Measurements from ENCODE around the gene HRH1. TPM values are rescaled to one million over a fixed set of nuclear protein-coding genes. Genes with fewer than 3 reads are reported as not detected.

The HRH1 gene
- total and polyA plus RNA-seq, 2 experiments from 2014 or later, result not detected

GRCh38 chr3:11273891-11274291, 119.6 kb downstream of the HRH1 start:
- Histone ChIP-seq H3F3A (replicated peaks; ENCODE audit: low read depth) (no peaks in the 10 kb centered on the region), H3K4me1 (ENCODE audit: insufficient read depth) (peaks cover 7% of the 10 kb centered on the region), H3K4me3 (no peak overlapping the region), H3K36me3 (ENCODE audit: insufficient read depth) (no peaks in the 10 kb centered on the region), H3K27ac (ENCODE audit: low read depth) (no peak overlapping the region), H2AFZ (no peak overlapping the region), H3K79me2 (replicated peaks; ENCODE audit: insufficient read depth) (peaks cover 19% of the 10 kb centered on the region), H4K20me1 (replicated peaks; ENCODE audit: insufficient read depth) (no peaks in the 10 kb centered on the region), H3K9me2 (ENCODE audit: insufficient read depth) (no peaks in the 10 kb centered on the region), H3K4me2 (no peak overlapping the region), H3K27me3 (ENCODE audit: insufficient read depth) (no peaks in the 10 kb centered on the region)
- peak overlapping the region; percentile 97 for H3K4me3 Mint-ChIP-seq
- H3K4me1 Mint-ChIP-seq, result peaks cover 6% of the 10 kb centered on the region
- H3K27ac Mint-ChIP-seq, result no peak overlapping the region
- peaks cover 3% of the 10 kb centered on the region; the same call in 2 of the 3 replicates for H3K36me3 Mint-ChIP-seq (ENCODE audit: low read depth)
- ATAC-seq, result no peak
- peaks cover 13% of the 10 kb centered on the region for H3K27me3 Mint-ChIP-seq (ENCODE audit: insufficient read depth, low read depth, poor library complexity)
- H3K9me3 Mint-ChIP-seq, result no peaks in the 10 kb centered on the region
- TF ChIP-seq JUNB (IDR thresholded peaks at IDR 0.05; ENCODE audit: unreplicated experiment) (no peak), ZNF114 (CRISPR knock-in tag; IDR thresholded peaks at IDR 0.05) (no peak), ZNF462 (CRISPR knock-in tag; IDR thresholded peaks at IDR 0.05) (no peak), REST (IDR thresholded peaks at IDR 0.05; ENCODE audit: unreplicated experiment) (no peak), NANOG (IDR thresholded peaks at IDR 0.05; ENCODE audit: borderline replicate concordance) (no peak), CREB1 (CRISPR knock-in tag; IDR thresholded peaks at IDR 0.05; ENCODE audit: low read depth) (no peak), STAT1 (IDR thresholded peaks at IDR 0.05; ENCODE audit: unreplicated experiment) (no peak), EZH2phosphoT487 (IDR thresholded peaks at IDR 0.05; ENCODE audit: unreplicated experiment) (no peak), CTCF (conservative IDR thresholded peaks at IDR 0.05; ENCODE audit: low read depth in 2 of 2) (no peak), POLR2AphosphoS5 (IDR thresholded peaks at IDR 0.05; ENCODE audit: low read depth) (no peak), ZNF331 (CRISPR knock-in tag; IDR thresholded peaks at IDR 0.05; ENCODE audit: low read depth) (no peak), ETS1 (IDR thresholded peaks at IDR 0.05) (no peak), EZH2 (IDR thresholded peaks at IDR 0.05; ENCODE audit: low read depth, unreplicated experiment) (no peak)
- DNase-seq (ENCODE audit: low spot score), result no peak
